Esophagus (tissue), 2 donors: ENCODE data around the gene MLC1. TPM values are rescaled to one million over a fixed set of nuclear protein-coding genes. Genes with fewer than 3 reads are reported as not detected.

Source experiments
- H3K27ac ChIP-seq, 2 donors: one replicate each; pipeline ENCODE4 v1.5.1; 2013; ENCODE audit warnings: low read depth in 2 of 2, mild to moderate bottlenecking in 2 of 2, inconsistent platforms in 1 of 2, low read length in 1 of 2, moderate library complexity in 1 of 2
- H3K27me3 ChIP-seq, 2 donors: one replicate each; pipeline ENCODE4 v1.6.1; 2013; ENCODE audit warnings: low read length in 2 of 2, control low read depth in 1 of 2, mild to moderate bottlenecking in 1 of 2; ENCODE audit not compliant: insufficient read depth in 2 of 2, control insufficient read depth in 1 of 2
- H3K36me3 ChIP-seq, 2 donors: one replicate each; pipeline ENCODE4 v1.6.1; 2013; ENCODE audit warnings: low read length in 1 of 2; ENCODE audit not compliant: control insufficient read depth in 2 of 2, insufficient read depth in 2 of 2
- H3K4me1 ChIP-seq, 2 donors: one replicate each; pipeline ENCODE4 v1.6.1; 2013; ENCODE audit warnings: low read length in 1 of 2; ENCODE audit not compliant: control insufficient read depth in 2 of 2, insufficient read depth in 2 of 2
- H3K4me3 ChIP-seq, 2 donors: one replicate each; pipeline ENCODE4 v1.5.1; 2013; ENCODE audit warnings: low read length in 2 of 2, mild to moderate bottlenecking in 2 of 2, low read depth in 1 of 2, moderate library complexity in 1 of 2
- H3K9me3 ChIP-seq, 2 donors: one replicate each; pipeline ENCODE4 v1.6.1; 2013; ENCODE audit warnings: mild to moderate bottlenecking in 2 of 2, low read depth in 1 of 2, low read length in 1 of 2, moderate library complexity in 1 of 2; ENCODE audit not compliant: control insufficient read depth in 2 of 2, insufficient read depth in 1 of 2
- WGBS, 2 donors: extraction: QIAGEN DNeasy Blood & Tissue Kit; methylation state at CpG; one replicate each; pipeline ENCODE4 v1.1.7; 2013; 5-methylcytosine and 5-hydroxymethylcytosine counted together
- polyA plus RNA-seq, 2 donors: library from polyadenylated mRNA; stranded (reverse); fragments of 200-250 nt; gene quantifications; one replicate each; pipeline ENCODE4 v1.2.3, GENCODE V29; 2013
- donor health status: healthy with polysubstance abuse.
- donor health status: Bipolar disorder and iron deficiency.

MLC1 gene
- polyA plus RNA-seq, 2 donors, result 0.04 to 0.08 TPM

- no peaks in the 10 kb centered on the region for H3K36me3 ChIP-seq
- H3K4me3 ChIP-seq, result no peak overlapping the region
- H3K4me1 ChIP-seq, result peaks cover 2% of the 10 kb centered on the region in 2 donors
- 77 to 86% methylated on average over 22 to 24 of the region's 24 CpGs for WGBS, 2 donors
- no peak overlapping the region for H3K27ac ChIP-seq
- no peaks in the 10 kb centered on the region for H3K9me3 ChIP-seq
- H3K27me3 ChIP-seq, result peaks cover 0 to 3% of the 10 kb centered on the region in 2 donors
Measured at GRCh38 chr22:50032109-50032871, 52.9 kb downstream of the MLC1 start.

- 82 to 87% methylated on average over 48 to 49 of the region's 49 CpGs for WGBS, 2 donors
- Histone ChIP-seq H3K27ac (no peak overlapping the region), H3K36me3 (no peaks in the 10 kb centered on the region), H3K27me3 (peaks cover 0 to 3% of the 10 kb centered on the region in 2 donors), H3K4me3 (no peak overlapping the region), H3K4me1 (peaks cover 2% of the 10 kb centered on the region in 2 donors), H3K9me3 (no peaks in the 10 kb centered on the region)
Measured at GRCh38 chr22:50031189-50032091, 53.8 kb downstream of the MLC1 start.

- Histone ChIP-seq H3K4me3 (no peak overlapping the region), H3K36me3 (no peaks in the 10 kb centered on the region), H3K9me3 (no peaks in the 10 kb centered on the region), H3K27ac (no peak overlapping the region), H3K27me3 (peaks cover 2 to 6% of the 10 kb centered on the region in 2 donors), H3K4me1 (peaks cover 2% of the 10 kb centered on the region in 2 donors)
- 19 to 20% methylated on average over 46 to 52 of the region's 52 CpGs for WGBS, 2 donors
Measured at GRCh38 chr22:50030297-50031188, 54.7 kb downstream of the MLC1 start.

GRCh38 chr22:50027639-50028537 is 57.3 kb downstream of the MLC1 start:
- Histone ChIP-seq H3K4me1 (peaks cover 2% of the 10 kb centered on the region in 2 donors), H3K4me3 (no peak overlapping the region), H3K27me3 (peaks cover 2 to 3% of the 10 kb centered on the region in 2 donors), H3K27ac (no peak overlapping the region), H3K36me3 (no peaks in the 10 kb centered on the region), H3K9me3 (no peaks in the 10 kb centered on the region)
- 45 to 47% methylated on average over 42 of the region's 42 CpGs for WGBS, 2 donors

GRCh38 chr22:50025993-50026392 is 59.2 kb downstream of the MLC1 start:
- 67 to 75% methylated on average over 13 of the region's 13 CpGs for WGBS, 2 donors
- Histone ChIP-seq H3K9me3 (peaks cover 0 to 3% of the 10 kb centered on the region in 2 donors), H3K4me1 (peaks cover 2% of the 10 kb centered on the region in 2 donors), H3K36me3 (no peaks in the 10 kb centered on the region), H3K27ac (no peak overlapping the region), H3K27me3 (peaks cover 2 to 3% of the 10 kb centered on the region in 2 donors), H3K4me3 (no peak overlapping the region)

GRCh38 chr22:50022171-50022819 is 62.9 kb downstream of the MLC1 start:
- no peaks in the 10 kb centered on the region for H3K36me3 ChIP-seq
- WGBS, 2 donors, result 87 to 88% methylated on average over 14 of the region's 14 CpGs
- peaks cover 0 to 13% of the 10 kb centered on the region in 2 donors for H3K9me3 ChIP-seq
- H3K27me3 ChIP-seq, result peaks cover 2 to 3% of the 10 kb centered on the region in 2 donors
- H3K27ac ChIP-seq, result no peak overlapping the region
- H3K4me1 ChIP-seq, result no peaks in the 10 kb centered on the region
- H3K4me3 ChIP-seq, result no peak overlapping the region

GRCh38 chr22:50020606-50021005 is 64.6 kb downstream of the MLC1 start:
- H3K36me3 ChIP-seq, result no peaks in the 10 kb centered on the region
- no peak overlapping the region for H3K27ac ChIP-seq
- H3K9me3 ChIP-seq, result peaks cover 0 to 13% of the 10 kb centered on the region in 2 donors
- H3K27me3 ChIP-seq, result peaks cover 0 to 5% of the 10 kb centered on the region in 2 donors
- H3K4me3 ChIP-seq, result no peak overlapping the region
- 92 to 93% methylated on average over 15 of the region's 15 CpGs for WGBS, 2 donors
- peaks cover 0 to 4% of the 10 kb centered on the region in 2 donors for H3K4me1 ChIP-seq

- peaks cover 3 to 5% of the 10 kb centered on the region in 2 donors for H3K27me3 ChIP-seq
- peaks cover 6 to 9% of the 10 kb centered on the region in 2 donors for H3K4me1 ChIP-seq
- no peak overlapping the region for H3K27ac ChIP-seq
- H3K9me3 ChIP-seq, result peaks cover 0 to 13% of the 10 kb centered on the region in 2 donors
- no peak overlapping the region for H3K4me3 ChIP-seq
- no peaks in the 10 kb centered on the region for H3K36me3 ChIP-seq
- 64 to 67% methylated on average over 3 of the region's 3 CpGs for WGBS, 2 donors
Measured at GRCh38 chr22:50019316-50019715, 65.9 kb downstream of the MLC1 start.
